NCI-H2227 treated with DMSO at 0.1 percent for 48 hours (cell line): ENCODE data around the gene C2CD4C.
"Not testable (repeated sequence)": the region's sequence is repeated elsewhere in the genome, so short reads cannot be mapped to it uniquely, and the experiment has no call there.

Source experiments
- DNase-seq: peaks from one replicate; lab custom pipeline; 2025; lab: John Stamatoyannopoulos, UW

The C2CD4C gene

DNA sequence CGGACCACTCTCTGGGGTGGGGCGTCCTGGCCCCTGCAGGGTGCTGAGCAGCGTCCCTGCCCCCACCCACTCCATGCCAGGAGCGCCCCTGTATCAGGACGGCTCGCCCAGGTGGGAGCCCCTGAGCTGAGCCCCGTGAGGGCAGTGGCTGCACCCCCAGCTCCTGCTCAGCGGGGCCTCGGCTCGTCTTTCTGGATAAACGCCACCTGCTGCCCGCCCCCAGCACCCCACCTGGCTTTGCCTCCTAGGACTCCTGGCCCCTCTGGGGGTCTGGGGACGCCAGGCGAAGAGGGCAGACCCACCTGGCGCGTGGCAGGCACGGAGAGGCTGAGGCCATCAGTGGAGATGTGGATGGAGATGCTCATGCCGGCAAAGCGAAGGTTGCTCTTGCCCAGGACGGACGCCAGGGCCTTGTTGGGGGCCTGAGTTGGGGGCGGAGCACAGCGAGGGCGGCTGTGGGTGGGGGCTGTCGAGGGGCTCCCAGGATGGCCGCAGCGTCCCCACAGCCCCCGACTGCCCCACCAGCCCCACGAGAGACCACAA, 29.5 kb upstream of the C2CD4C start:
- no peak for DNase-seq

DNA sequence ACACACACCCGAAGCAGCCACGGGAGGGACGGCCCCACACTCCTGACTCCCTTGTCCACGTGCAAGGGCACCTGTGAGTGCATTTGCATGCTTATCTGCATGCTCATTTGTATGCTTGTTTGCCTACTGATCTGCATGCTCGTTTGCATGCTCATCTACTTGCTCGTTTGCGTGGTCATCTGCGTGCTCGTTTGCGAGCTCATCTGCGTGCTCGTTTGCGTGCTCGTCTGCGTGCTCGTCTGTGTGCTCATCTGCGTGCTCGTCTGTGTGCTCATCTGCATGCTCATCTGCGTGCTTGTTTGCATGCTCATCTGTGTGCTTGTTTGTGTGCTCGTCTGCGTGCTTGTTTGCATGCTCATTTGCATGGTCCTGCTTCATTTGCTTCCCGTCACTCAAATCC, 28.1 kb upstream of the C2CD4C start:
- DNase-seq = no peak

DNA sequence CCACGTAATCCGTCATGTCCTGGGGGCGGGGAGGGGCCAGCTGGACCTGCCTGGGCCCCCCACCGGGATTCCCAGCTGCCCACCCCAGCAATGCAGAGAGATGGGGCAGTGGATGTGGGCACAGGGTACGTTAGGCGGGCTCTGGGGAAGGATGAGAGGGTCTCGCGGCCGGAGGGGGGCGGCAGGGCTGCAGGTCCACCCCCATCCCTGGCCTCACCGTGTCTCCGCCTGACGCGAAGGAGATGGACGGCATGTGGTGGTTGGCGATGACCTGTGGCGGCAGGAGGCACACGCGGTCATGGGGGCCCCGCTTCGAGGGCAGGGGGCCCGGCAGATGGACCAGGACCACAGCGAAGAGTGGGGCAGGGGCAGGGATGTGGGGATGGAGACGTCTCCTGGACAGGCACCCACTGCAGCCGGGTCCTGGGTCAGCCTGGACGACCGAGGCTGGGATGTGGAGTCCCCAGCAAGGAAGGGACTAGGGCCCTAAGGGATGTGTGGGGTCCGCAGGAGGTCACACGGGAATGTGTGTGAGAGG, 27.5 kb upstream of the C2CD4C start:
- no peak for DNase-seq

GRCh38 chr19:435707-436412, 26.9 kb upstream of the C2CD4C start:
- DNase-seq = no peak

- no peak for DNase-seq
Measured at GRCh38 chr19:435056-435706, 26.2 kb upstream of the C2CD4C start.

GRCh38 chr19:434152-434960, 25.4 kb upstream of the C2CD4C start:
- no peak for DNase-seq

- DNase-seq = no peak
Measured at GRCh38 chr19:430701-431100, 21.8 kb upstream of the C2CD4C start.

GRCh38 chr19:428149-428548, 19.2 kb upstream of the C2CD4C start:
- no peak for DNase-seq

- DNase-seq = not testable (repeated sequence)
Measured at GRCh38 chr19:427675-428074, 18.7 kb upstream of the C2CD4C start.

GRCh38 chr19:426725-427445, 17.9 kb upstream of the C2CD4C start:
- no peak for DNase-seq

DNA sequence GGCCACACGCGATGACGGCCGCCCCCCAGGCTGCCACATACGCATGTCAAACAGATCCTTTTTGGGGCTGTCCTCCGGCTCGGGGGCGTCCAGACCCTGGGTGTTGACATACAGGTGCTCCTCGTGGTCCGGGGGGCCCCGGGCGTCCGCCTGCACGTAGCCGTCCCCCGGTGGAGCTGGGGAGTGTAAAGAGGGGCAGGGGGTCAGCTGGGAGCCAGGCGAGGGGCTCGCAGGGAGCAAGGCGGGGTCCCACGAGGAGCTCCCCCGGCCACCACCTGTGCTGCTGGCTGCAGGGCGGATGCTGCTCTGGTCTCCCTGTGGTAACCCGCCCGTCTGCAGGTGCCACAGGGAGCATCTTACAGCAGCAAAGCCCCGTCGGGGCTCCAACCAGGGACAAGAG, 16.1 kb upstream of the C2CD4C start:
- DNase-seq = no peak

GRCh38 chr19:424546-424945, 15.6 kb upstream of the C2CD4C start:
- no peak for DNase-seq

DNA sequence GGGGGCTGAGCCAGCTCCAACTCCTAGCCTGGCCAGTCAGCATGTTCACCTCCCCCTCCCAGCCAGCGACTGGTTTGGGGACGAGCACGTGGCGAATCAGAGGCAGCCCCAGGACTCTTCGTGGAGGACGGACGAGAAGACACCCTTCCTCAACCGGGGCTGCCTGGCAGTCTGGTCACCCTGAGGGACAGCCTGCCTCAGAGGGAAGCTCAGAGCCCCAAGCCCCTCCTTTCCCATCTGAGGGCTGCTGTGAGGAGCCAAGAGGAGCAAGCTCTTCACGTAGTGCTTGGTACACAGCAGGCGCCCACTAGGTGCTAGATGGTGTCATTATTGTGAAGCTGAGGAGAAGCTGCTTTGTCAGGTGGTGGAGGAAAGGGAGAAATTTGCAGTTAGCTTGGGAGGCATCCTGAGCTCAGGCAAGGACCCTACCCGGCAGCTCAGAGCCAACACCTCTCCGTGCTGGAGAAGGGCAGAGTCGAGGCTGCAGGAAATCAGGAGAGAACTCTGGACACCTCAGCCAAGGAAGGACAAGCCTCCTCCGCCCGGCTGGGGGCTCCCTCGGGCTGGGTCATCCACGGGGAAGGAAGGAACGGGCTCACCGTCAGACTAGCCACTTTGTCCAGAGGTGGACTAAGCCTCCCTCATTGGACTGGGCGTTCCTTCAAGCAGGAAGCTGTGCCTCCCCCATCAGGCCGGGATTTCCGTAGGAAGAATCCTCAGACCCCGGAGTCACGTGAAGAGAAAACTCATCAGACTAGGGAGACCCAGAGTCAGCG, 14.9 kb upstream of the C2CD4C start:
- DNase-seq = no peak

GRCh38 chr19:422917-423226, 13.9 kb upstream of the C2CD4C start:
- DNase-seq = not testable (repeated sequence)

GRCh38 chr19:422213-422916, 13.4 kb upstream of the C2CD4C start:
- DNase-seq = no peak

GRCh38 chr19:419721-420515, 11.0 kb upstream of the C2CD4C start:
- no peak for DNase-seq

DNA sequence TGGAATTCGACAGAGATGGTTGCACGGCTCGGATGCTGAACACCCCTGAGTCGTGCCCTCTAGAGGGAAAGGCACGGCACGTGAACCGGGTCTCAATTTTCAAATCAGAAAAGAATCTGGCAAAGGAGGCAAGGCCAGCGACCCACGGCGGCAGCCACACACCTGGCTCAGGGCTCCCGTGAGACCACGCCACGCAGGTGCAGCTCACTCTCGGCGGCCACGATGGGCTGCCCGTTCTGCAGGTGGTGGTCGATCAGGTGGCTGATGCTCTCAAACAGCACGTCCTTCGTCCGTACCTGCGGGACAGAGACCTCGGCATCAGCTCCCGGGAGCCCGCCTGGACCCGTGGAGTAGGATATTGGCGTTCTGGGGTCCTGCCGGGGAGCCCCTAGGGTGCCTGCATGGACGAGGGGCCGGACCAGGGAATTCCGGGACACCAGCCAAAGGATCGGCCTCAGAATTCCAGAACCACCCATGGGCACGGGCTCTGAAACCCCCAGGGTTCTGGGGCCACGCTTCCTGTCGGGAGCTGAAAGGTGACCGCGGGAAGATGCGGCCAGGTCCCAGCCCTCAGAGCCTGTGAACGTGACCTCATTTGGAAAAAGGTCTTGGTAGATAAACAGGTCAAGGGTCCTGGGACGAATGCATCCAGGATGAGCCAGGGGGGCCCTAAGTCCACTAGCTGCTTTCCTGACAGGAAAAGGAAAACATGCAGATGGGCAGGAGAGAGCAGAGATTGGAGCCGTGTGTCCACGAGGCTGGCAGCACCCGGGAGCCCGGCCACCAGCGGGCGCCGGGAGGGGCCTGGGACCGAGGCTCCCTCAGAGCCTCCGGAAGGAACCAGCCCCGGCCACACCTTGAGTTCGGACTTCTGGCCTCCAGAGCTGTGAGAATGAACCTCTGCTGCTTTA, 10.1 kb upstream of the C2CD4C start:
- DNase-seq = no peak

DNA sequence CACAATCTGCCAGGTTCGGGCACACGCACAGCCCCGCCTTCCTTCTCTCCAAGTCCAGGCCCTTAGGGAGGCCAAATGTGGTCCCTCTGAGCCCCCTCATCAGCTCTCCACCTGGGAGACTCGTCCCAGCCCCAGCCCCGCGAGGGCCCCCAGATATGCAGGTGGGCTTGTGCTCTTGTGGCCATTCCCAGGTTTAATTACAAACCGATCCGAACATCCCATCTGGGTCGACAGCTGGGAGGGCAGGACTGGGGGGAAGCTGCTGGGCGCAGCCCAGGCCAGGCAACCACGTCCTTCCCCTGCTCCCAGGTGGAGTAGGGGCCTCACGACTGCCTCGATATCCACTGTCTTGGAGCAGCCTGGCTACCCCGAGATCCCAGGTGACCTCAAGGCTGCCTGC, 7.5 kb upstream of the C2CD4C start:
- no peak for DNase-seq

DNA sequence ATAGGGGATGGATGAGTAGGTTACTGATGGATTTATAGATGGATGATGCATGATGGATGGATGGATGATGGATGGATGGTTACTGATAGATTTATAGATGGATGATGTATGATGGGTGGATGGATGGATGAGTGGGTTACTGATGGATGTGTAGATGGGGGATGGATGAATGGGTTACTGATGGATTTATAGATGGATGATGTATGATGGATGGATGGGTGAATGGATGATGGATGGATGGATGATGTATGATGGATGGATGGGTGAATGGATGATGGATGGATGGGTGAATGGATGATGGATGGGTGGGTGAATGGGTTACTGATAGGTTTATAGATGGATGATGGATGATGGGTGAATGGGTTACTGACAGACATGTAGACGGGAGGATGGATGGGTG, 6.3 kb upstream of the C2CD4C start:
- no peak for DNase-seq
